Activated naive CD8-positive, alpha-beta T cell treated with anti-CD3 and anti-CD28 coated beads for 36 hours (primary cell): ENCODE results near the gene OTUB2. TPM values are rescaled to one million over a fixed set of nuclear protein-coding genes. Genes with fewer than 3 reads are reported as not detected.

Experiments used
- total RNA-seq, 2 experiments: library from RNA; stranded (reverse); gene quantifications; one replicate each; pipeline ENCODE4 v1.2.3, GENCODE V29; 2021

Gene OTUB2
- total RNA-seq, 2 experiments from 2014 or later, result 0.31 to 0.48 TPM

Other genes with a start within 250 kb of the OTUB2 start
- not detected for gene PRIMA1, start 237.9 kb upstream of the OTUB2 start, total RNA-seq
- not detected for gene FAM181A, start 99.0 kb upstream of the OTUB2 start, total RNA-seq
- 10 to 100 TPM; 26.4 to 29.1 TPM for gene ASB2, start 49.8 kb upstream of the OTUB2 start, total RNA-seq
- not detected for gene CCDC197, start 29.0 kb upstream of the OTUB2 start, total RNA-seq
- 100 to 1,000 TPM; 320 to 332 TPM for gene DDX24, start 54.9 kb downstream of the OTUB2 start, total RNA-seq
- gene IFI27L1, start 55.0 kb downstream of the OTUB2 start, total RNA-seq, result 10 to 100 TPM; 15.9 to 18.2 TPM
- 1 to 10 TPM; 1.6 to 2.4 TPM for gene IFI27, start 84.4 kb downstream of the OTUB2 start, total RNA-seq
- 10 to 100 TPM; 51.5 to 55.6 TPM for gene IFI27L2, start 103.3 kb downstream of the OTUB2 start, total RNA-seq
- gene PPP4R4, start 148.0 kb downstream of the OTUB2 start, total RNA-seq, result 1 to 10 TPM; 1.4 to 2.0 TPM